ENCODE results near the gene RHD.
"Not testable (repeated sequence)": the region's sequence is repeated elsewhere in the genome, so short reads cannot be mapped to it uniquely, and the experiment has no call there.

Gene RHD

GRCh38 chr1:25356441-25356840 lies 84.1 kb downstream of the RHD start:
- no peak for DNase-seq (ENCODE audit: low read depth in 2 of 2)

GRCh38 chr1:25356848-25357247 lies 84.5 kb downstream of the RHD start:
- no peak for DNase-seq (ENCODE audit: low read depth in 2 of 2)

- DNase-seq (ENCODE audit: low read depth in 2 of 2), result no peak
These were observed 88.6 kb downstream of the RHD start for GRCh38 chr1:25360596-25361581.

GRCh38 chr1:25361901-25362300 lies 89.6 kb downstream of the RHD start:
- DNase-seq (ENCODE audit: low read depth in 2 of 2), result no peak

- not testable (repeated sequence) for DNase-seq (ENCODE audit: low read depth in 2 of 2)
These were observed 90.6 kb downstream of the RHD start for GRCh38 chr1:25362634-25363559.

- DNase-seq (ENCODE audit: low read depth in 2 of 2), result no peak
These were observed 96.9 kb downstream of the RHD start for GRCh38 chr1:25369241-25369640.

- DNase-seq (ENCODE audit: low read depth in 2 of 2), result not testable (repeated sequence)
These were observed 97.5 kb downstream of the RHD start for GRCh38 chr1:25369691-25370271.

- not testable (repeated sequence) for DNase-seq (ENCODE audit: low read depth in 2 of 2)
These were observed 99.4 kb downstream of the RHD start for GRCh38 chr1:25371757-25372156.

GRCh38 chr1:25378367-25378766 lies 106.1 kb downstream of the RHD start:
- DNase-seq (ENCODE audit: low read depth in 2 of 2), result not testable (repeated sequence)

Measured in activated CD8-positive, alpha-beta memory T cell treated with anti-CD3 and anti-CD28 coated beads for 4 hours (primary cell).